Epithelial cell of proximal tubule (primary cell): ENCODE data around the gene ECSCR. TPM values are rescaled to one million over a fixed set of nuclear protein-coding genes. Genes with fewer than 3 reads are reported as not detected.

ENCODE experiments used
- DNase-seq: peaks from one replicate; pipeline ENCODE4 v3.0.0-alpha.2; 2011; ENCODE audit warnings: low read depth
- H3K4me3 ChIP-seq: 2 replicates; pipeline ENCODE4 v1.5.1; 2011; ENCODE audit warnings: low read depth, mild to moderate bottlenecking, low read length
- total RNA-seq: library from RNA; depleted of rRNA; stranded (reverse); fragments of >200 nt; gene quantifications from 2 replicates; pipeline ENCODE4 v1.2.3, GENCODE V29; 2015
- TF ChIP-seq, protein P1 (sequence below): conservative IDR thresholded peaks from 2 replicates; pipeline ENCODE4 v1.5.1; 2012; ENCODE audit warnings: low read depth, mild to moderate bottlenecking, low read length

ECSCR gene
- total RNA-seq, 1 donor from 2014 or later = 0.12 TPM

DNA sequence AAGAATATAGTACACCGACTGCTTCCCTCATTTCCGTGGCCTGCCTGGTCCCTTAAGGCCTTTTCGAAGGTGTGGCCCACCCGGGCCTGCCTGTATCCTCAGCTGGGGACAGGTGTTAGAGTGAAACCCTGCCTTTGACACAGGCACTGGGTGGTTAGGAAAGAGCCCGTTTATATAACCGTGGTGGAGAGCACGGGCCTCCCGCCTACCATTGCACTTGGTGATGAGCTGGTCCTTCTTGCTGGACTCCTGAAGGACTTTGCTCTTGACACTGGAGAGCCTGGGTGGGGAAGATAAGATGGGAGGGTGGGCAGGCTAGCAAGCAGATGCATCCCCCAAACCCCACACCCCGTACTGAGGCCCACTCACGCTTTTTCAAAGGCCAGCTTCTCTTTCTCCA lies 61.0 kb downstream of the ECSCR start:
- no peak overlapping the region for H3K4me3 ChIP-seq
- DNase-seq = no peak
- TF ChIP-seq, protein P1, sequence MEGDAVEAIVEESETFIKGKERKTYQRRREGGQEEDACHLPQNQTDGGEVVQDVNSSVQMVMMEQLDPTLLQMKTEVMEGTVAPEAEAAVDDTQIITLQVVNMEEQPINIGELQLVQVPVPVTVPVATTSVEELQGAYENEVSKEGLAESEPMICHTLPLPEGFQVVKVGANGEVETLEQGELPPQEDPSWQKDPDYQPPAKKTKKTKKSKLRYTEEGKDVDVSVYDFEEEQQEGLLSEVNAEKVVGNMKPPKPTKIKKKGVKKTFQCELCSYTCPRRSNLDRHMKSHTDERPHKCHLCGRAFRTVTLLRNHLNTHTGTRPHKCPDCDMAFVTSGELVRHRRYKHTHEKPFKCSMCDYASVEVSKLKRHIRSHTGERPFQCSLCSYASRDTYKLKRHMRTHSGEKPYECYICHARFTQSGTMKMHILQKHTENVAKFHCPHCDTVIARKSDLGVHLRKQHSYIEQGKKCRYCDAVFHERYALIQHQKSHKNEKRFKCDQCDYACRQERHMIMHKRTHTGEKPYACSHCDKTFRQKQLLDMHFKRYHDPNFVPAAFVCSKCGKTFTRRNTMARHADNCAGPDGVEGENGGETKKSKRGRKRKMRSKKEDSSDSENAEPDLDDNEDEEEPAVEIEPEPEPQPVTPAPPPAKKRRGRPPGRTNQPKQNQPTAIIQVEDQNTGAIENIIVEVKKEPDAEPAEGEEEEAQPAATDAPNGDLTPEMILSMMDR = no peak

DNA sequence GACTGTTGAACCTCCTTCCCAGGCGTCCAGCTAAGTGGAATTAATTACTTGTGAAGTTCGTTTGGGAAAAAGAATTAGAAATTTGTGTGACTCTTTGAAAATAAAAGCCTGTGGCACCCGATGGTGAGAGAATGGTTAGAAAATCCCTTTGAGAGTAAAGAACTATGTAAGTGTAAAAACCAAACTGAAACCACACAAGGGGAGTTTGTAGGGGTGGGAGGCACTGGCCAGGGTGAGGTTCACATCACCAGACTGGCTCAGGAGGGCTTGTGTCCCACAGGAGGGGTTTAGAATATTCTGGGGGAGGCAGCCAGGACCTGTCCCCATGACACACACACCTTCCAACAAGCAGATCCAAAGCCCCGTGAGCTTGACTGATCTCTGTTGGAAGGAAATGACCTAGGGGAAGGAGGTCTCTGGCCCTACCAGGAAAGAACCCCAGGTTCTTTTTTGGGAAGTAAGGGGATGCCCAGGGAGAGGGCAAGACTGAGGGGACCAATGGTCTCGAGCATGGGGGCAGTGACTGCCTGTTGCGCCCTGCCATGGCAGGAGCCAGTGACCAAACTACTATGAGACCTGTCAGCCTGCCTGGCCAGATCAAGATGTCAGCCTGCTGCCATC lies 62.9 kb downstream of the ECSCR start:
- H3K4me3 ChIP-seq = no peak overlapping the region
- DNase-seq = no peak
- TF ChIP-seq, protein P1 = no peak

Other genes starting within 250 kb of the ECSCR start
- 175 and 183 TPM in 2 replicates for gene MATR3, start 169.0 kb downstream of the ECSCR start, total RNA-seq
- gene PAIP2, start 120.9 kb downstream of the ECSCR start, total RNA-seq = 54.0 and 77.6 TPM in 2 replicates
- 0.07 TPM in 1 of 2 replicates, not detected in the other for gene SLC23A1, start 79.4 kb downstream of the ECSCR start, total RNA-seq
- not detected in 2 replicates for gene MZB1, start 72.8 kb downstream of the ECSCR start, total RNA-seq
- 2.7 and 3.1 TPM in 2 replicates for gene PROB1, start 67.6 kb downstream of the ECSCR start, total RNA-seq
- 2.2 and 5.3 TPM in 2 replicates for gene SPATA24, start 58.7 kb downstream of the ECSCR start, total RNA-seq
- 4.5 and 5.9 TPM in 2 replicates for gene DNAJC18, start 23.2 kb downstream of the ECSCR start, total RNA-seq
- gene SMIM33, start 8.3 kb upstream of the ECSCR start, total RNA-seq = not detected in 2 replicates
- gene STING1, start 20.0 kb upstream of the ECSCR start, total RNA-seq = 17.0 and 18.9 TPM in 2 replicates
- 159 and 205 TPM in 2 replicates for gene UBE2D2, start 98.6 kb upstream of the ECSCR start, total RNA-seq
- 45.0 and 56.4 TPM in 2 replicates for gene CXXC5, start 185.6 kb upstream of the ECSCR start, total RNA-seq